ENCODE measurements around the gene RFTN1.

- TF ChIP-seq EZH2 (IDR thresholded peaks at IDR 0.05; ENCODE audit: low read length, missing control alignments), result no peak
- TF ChIP-seq, protein P1, sequence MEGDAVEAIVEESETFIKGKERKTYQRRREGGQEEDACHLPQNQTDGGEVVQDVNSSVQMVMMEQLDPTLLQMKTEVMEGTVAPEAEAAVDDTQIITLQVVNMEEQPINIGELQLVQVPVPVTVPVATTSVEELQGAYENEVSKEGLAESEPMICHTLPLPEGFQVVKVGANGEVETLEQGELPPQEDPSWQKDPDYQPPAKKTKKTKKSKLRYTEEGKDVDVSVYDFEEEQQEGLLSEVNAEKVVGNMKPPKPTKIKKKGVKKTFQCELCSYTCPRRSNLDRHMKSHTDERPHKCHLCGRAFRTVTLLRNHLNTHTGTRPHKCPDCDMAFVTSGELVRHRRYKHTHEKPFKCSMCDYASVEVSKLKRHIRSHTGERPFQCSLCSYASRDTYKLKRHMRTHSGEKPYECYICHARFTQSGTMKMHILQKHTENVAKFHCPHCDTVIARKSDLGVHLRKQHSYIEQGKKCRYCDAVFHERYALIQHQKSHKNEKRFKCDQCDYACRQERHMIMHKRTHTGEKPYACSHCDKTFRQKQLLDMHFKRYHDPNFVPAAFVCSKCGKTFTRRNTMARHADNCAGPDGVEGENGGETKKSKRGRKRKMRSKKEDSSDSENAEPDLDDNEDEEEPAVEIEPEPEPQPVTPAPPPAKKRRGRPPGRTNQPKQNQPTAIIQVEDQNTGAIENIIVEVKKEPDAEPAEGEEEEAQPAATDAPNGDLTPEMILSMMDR (conservative IDR thresholded peaks at IDR 0.05 in 1 of 2, IDR thresholded peaks at IDR 0.05 in 1 of 2; ENCODE audit: low read depth in 1 of 2, low read length in 2 of 2), result no peak
Measured at GRCh38 chr3:16506451-16506850, 7.0 kb downstream of the RFTN1 start.
